Adrenal gland (tissue), 5 donors: ENCODE data around the gene DFFB.

Source experiments
- POLR2A ChIP-seq, 2 donors: fragments of 450-650 bp; IDR thresholded peaks; one replicate each; pipeline ENCODE4 v1.6.1; 2017; ENCODE audit warnings: antibody characterized with exemption in 2 of 2, mild to moderate bottlenecking in 2 of 2, moderate library complexity in 1 of 2
- TF ChIP-seq, protein P1 (sequence below), 6 experiments: fragments of 450-650 bp in 4 of 6; fragments of 200-600 bp in 2 of 6; sonication (generic) in 1 of 6; IDR thresholded peaks; 1 replicate in 5 of 6; 2 replicates in 1 of 6; pipeline versions ENCODE4 v1.5.1 to v1.8.0; 2016 to 2021; ENCODE audit warnings: antibody characterized with exemption in 6 of 6, mild to moderate bottlenecking in 2 of 6, moderate library complexity in 1 of 6
- donor health status: DM: no; HTN: no; CAD: no.

DNA sequence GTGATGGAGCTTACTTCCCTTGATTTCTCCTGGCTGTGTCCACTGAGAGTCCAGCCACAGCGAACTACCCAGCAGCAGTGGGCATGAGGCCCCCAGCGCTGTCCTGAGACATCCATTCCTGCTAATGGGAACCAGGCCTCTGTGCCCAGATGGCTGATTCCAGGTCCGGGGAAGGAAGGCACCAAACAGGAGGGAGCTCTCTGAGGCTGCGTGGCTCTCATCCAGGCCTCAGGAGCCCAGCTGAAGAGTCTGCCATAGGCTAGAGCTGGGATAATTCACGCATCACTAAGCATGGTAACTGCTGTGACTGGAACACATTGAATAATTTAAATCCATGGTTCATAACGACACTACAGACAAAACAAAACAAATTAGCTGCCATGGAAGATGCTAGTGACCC lies 36.3 kb upstream of the DFFB start:
- no peak for TF ChIP-seq POLR2A (IDR thresholded peaks at IDR 0.05)
- TF ChIP-seq, protein P1, sequence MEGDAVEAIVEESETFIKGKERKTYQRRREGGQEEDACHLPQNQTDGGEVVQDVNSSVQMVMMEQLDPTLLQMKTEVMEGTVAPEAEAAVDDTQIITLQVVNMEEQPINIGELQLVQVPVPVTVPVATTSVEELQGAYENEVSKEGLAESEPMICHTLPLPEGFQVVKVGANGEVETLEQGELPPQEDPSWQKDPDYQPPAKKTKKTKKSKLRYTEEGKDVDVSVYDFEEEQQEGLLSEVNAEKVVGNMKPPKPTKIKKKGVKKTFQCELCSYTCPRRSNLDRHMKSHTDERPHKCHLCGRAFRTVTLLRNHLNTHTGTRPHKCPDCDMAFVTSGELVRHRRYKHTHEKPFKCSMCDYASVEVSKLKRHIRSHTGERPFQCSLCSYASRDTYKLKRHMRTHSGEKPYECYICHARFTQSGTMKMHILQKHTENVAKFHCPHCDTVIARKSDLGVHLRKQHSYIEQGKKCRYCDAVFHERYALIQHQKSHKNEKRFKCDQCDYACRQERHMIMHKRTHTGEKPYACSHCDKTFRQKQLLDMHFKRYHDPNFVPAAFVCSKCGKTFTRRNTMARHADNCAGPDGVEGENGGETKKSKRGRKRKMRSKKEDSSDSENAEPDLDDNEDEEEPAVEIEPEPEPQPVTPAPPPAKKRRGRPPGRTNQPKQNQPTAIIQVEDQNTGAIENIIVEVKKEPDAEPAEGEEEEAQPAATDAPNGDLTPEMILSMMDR (IDR thresholded peaks at IDR 0.05): no peak
